SIG-M5 treated with dmso at 0.1 percent for 504 hours (cell line): Measurements from ENCODE around the gene DAP3.

ENCODE experiments used
- DNase-seq: peaks from one replicate; lab custom pipeline; 2025; ENCODE audit not compliant: unreplicated experiment; lab: John Stamatoyannopoulos, UW

Gene DAP3

DNA sequence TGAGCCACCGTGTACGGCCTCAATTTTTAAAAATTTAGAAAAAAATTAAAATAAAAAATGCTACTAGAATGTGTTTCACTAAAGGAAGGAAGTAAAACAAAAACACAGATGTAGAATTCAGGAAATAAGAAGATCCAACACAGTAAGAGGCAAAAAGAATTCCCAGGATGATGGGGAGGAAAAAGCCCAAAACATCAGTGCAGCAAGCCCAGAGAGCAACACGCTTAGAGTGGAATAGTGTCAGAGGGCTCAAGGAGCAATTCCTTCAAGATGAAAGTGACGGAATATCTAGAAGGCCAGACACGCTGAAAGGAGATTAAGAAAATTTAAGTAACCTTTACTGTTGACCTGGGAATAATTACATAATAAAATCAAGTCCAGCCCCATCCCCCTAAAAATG, 80.4 kb downstream of the DAP3 start:
- DNase-seq: no peak

DNA sequence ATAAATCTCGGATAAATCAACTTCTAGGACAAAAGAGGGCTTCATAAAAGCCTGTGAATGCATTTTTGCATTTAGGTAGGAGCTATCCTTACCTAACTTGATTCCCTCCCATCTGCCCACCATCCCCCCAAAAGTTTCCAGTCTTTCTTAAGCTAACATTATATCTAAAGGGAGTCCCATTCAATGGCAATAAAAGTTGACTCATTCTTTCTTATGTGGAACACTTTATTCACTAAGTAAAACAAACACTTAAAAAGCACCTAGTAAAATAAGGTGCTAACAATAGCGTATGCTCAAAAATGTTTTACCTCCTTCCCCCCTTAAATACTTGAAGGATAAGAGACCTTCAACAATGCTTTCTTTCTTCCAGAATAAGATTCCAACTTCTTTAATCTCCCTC, 84.3 kb downstream of the DAP3 start:
- no peak for DNase-seq

DNA sequence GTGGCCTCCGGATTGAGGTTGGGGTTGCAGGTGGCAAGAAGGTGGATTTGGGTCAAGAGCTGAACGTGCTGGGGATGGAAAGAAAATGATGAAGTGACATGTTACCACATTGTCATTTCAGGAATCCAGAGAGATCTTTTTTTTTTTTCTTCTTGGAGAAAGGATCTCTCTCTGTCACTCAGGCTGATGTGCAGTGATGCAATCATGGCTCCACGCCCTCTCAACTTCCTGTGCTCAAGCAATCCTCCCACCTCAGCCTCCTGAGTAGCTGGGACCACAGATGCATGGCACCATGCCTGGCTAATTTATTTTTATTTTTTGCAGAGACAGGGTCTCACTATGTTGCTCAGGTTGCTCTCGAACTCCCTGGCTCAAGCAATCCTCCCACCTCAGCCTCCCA, 87.5 kb downstream of the DAP3 start:
- peak; percentile 31 for DNase-seq

DNA sequence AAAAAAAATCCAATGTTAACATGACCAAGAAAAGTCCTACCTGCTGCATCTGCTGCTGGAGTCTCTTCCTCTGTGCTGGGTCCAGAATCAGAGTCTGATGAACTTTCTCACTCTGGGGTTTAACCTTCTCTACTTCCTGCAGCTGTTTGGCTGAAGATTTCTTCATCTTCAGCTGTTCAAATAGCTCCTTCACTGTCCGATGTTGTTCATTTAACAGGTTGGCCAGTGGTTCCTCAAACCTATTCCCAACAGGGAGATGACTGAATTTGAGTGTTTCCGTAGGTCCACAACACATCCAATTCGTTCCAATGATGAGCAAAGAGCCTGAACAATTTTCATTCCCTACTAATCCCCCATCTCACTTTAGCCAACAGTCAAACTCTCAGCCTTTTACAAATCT, 88.7 kb downstream of the DAP3 start:
- DNase-seq: no peak
